Measurements from ENCODE around the gene AKR1D1. TPM values are rescaled to one million over a fixed set of nuclear protein-coding genes. Genes with fewer than 3 reads are reported as not detected.

Gene AKR1D1
- total and polyA plus RNA-seq, 10 of the 15 experiments (the other 5 are each of a cell fraction or from before 2014, with no cell fraction given): 0.09 to 0.34 TPM; not detected in 8

DNA sequence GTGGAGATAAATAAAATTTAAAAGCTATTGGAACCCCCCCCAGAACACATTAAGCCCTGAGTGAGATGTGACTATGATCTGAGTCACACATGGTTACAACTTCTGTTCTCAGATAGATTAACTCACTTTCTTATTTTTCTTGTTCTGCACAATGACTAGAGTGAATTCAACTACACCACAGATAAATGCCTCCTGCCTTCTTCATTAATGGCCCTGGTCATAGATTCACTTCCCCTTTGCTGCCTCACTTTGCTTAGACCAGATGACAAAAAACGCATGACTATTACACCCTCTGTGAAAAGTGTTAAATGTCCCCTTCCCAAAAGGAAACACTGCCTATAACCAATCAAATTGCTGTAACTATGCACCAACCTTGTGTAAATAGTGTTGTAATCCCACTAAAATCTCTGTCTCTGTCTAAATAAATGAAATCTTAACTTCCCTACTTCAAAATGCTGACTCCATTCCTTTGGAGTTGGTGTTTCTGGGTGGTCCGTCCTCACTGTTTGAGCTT lies 49.4 kb downstream of the AKR1D1 start (continued):
- TF ChIP-seq RBBP5 (conservative IDR thresholded peaks at IDR 0.05): no peak
- TF ChIP-seq ZNF217 (IDR thresholded peaks at IDR 0.05): no peak
- TF ChIP-seq, protein P1, sequence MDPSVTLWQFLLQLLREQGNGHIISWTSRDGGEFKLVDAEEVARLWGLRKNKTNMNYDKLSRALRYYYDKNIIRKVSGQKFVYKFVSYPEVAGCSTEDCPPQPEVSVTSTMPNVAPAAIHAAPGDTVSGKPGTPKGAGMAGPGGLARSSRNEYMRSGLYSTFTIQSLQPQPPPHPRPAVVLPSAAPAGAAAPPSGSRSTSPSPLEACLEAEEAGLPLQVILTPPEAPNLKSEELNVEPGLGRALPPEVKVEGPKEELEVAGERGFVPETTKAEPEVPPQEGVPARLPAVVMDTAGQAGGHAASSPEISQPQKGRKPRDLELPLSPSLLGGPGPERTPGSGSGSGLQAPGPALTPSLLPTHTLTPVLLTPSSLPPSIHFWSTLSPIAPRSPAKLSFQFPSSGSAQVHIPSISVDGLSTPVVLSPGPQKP (IDR thresholded peaks at IDR 0.05; ENCODE audit: low read depth, low read length): no peak
- TF ChIP-seq MXI1 (IDR thresholded peaks at IDR 0.05; ENCODE audit: low read depth, low read length): no peak
- TF ChIP-seq IKZF2 (IDR thresholded peaks at IDR 0.05): peak; percentile 60 to 67; a peak in 2 of 4 replicates
- no peak for TF ChIP-seq HCFC1 (IDR thresholded peaks at IDR 0.05; ENCODE audit: low read length)
- TF ChIP-seq BHLHE40 (IDR thresholded peaks at IDR 0.05; ENCODE audit: borderline replicate concordance in 1 of 2, low read depth in 2 of 2, low read length in 1 of 2): peak; percentile 25 to 51; a peak in 1 of 4 replicates
- TF ChIP-seq, protein P2, sequence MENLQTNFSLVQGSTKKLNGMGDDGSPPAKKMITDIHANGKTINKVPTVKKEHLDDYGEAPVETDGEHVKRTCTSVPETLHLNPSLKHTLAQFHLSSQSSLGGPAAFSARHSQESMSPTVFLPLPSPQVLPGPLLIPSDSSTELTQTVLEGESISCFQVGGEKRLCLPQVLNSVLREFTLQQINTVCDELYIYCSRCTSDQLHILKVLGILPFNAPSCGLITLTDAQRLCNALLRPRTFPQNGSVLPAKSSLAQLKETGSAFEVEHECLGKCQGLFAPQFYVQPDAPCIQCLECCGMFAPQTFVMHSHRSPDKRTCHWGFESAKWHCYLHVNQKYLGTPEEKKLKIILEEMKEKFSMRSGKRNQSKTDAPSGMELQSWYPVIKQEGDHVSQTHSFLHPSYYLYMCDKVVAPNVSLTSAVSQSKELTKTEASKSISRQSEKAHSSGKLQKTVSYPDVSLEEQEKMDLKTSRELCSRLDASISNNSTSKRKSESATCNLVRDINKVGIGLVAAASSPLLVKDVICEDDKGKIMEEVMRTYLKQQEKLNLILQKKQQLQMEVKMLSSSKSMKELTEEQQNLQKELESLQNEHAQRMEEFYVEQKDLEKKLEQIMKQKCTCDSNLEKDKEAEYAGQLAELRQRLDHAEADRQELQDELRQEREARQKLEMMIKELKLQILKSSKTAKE (IDR thresholded peaks at IDR 0.05; ENCODE audit: low read depth, poor library complexity, severe bottlenecking): no peak
- TF ChIP-seq SMAD1 (IDR thresholded peaks at IDR 0.05; ENCODE audit: low read depth, partially characterized antibody): no peak
- TF ChIP-seq, protein P3, sequence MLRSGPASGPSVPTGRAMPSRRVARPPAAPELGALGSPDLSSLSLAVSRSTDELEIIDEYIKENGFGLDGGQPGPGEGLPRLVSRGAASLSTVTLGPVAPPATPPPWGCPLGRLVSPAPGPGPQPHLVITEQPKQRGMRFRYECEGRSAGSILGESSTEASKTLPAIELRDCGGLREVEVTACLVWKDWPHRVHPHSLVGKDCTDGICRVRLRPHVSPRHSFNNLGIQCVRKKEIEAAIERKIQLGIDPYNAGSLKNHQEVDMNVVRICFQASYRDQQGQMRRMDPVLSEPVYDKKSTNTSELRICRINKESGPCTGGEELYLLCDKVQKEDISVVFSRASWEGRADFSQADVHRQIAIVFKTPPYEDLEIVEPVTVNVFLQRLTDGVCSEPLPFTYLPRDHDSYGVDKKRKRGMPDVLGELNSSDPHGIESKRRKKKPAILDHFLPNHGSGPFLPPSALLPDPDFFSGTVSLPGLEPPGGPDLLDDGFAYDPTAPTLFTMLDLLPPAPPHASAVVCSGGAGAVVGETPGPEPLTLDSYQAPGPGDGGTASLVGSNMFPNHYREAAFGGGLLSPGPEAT (IDR thresholded peaks at IDR 0.05; ENCODE audit: low read depth): peak; percentile 72; the same call in 1 of the 2 replicates
- TF ChIP-seq SPI1 (IDR thresholded peaks at IDR 0.05; ENCODE audit: borderline replicate concordance, insufficient read depth, low read depth, low read length): peak; percentile 95
- TF ChIP-seq, protein P4, sequence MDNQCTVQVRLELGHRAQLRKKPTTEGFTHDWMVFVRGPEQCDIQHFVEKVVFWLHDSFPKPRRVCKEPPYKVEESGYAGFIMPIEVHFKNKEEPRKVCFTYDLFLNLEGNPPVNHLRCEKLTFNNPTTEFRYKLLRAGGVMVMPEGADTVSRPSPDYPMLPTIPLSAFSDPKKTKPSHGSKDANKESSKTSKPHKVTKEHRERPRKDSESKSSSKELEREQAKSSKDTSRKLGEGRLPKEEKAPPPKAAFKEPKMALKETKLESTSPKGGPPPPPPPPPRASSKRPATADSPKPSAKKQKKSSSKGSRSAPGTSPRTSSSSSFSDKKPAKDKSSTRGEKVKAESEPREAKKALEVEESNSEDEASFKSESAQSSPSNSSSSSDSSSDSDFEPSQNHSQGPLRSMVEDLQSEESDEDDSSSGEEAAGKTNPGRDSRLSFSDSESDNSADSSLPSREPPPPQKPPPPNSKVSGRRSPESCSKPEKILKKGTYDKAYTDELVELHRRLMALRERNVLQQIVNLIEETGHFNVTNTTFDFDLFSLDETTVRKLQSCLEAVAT (IDR thresholded peaks at IDR 0.05): peak; percentile 46; the same call in 1 of the 2 replicates
- TF ChIP-seq PAX8 (IDR thresholded peaks at IDR 0.05): no peak
- TF ChIP-seq RAD51 (IDR thresholded peaks at IDR 0.05): no peak
- TF ChIP-seq, protein P5, sequence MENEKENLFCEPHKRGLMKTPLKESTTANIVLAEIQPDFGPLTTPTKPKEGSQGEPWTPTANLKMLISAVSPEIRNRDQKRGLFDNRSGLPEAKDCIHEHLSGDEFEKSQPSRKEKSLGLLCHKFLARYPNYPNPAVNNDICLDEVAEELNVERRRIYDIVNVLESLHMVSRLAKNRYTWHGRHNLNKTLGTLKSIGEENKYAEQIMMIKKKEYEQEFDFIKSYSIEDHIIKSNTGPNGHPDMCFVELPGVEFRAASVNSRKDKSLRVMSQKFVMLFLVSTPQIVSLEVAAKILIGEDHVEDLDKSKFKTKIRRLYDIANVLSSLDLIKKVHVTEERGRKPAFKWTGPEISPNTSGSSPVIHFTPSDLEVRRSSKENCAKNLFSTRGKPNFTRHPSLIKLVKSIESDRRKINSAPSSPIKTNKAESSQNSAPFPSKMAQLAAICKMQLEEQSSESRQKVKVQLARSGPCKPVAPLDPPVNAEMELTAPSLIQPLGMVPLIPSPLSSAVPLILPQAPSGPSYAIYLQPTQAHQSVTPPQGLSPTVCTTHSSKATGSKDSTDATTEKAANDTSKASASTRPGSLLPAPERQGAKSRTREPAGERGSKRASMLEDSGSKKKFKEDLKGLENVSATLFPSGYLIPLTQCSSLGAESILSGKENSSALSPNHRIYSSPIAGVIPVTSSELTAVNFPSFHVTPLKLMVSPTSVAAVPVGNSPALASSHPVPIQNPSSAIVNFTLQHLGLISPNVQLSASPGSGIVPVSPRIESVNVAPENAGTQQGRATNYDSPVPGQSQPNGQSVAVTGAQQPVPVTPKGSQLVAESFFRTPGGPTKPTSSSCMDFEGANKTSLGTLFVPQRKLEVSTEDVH (IDR thresholded peaks at IDR 0.05; ENCODE audit: low read depth, partially characterized antibody): no peak
- no peak for TF ChIP-seq NRF1 (conservative IDR thresholded peaks at IDR 0.05; ENCODE audit: low read depth, low read length)
- TF ChIP-seq RFX5 (IDR thresholded peaks at IDR 0.05; ENCODE audit: low read depth, low read length): peak; percentile 83
- TF ChIP-seq MTA3 (IDR thresholded peaks at IDR 0.05; ENCODE audit: borderline replicate concordance, low read length): no peak
- TF ChIP-seq ZNF384 (IDR thresholded peaks at IDR 0.05; ENCODE audit: borderline replicate concordance, low read depth, low read length): peak; percentile 30; the same call in 1 of the 2 replicates

All from GM12878 (cell line).